HG02973 (cell line): ENCODE data around the gene ZNF568.
A peak's percentile ranks its signal among the peaks of the same experiment; 100 is the strongest.

Experiments used
- ATAC-seq: cut with Tn5 transposase; IDR thresholded peaks from one replicate; pipeline ENCODE4 v1.9.1; 2021; ENCODE audit warnings: moderate library complexity; ENCODE audit not compliant: unreplicated experiment

The ZNF568 gene

DNA sequence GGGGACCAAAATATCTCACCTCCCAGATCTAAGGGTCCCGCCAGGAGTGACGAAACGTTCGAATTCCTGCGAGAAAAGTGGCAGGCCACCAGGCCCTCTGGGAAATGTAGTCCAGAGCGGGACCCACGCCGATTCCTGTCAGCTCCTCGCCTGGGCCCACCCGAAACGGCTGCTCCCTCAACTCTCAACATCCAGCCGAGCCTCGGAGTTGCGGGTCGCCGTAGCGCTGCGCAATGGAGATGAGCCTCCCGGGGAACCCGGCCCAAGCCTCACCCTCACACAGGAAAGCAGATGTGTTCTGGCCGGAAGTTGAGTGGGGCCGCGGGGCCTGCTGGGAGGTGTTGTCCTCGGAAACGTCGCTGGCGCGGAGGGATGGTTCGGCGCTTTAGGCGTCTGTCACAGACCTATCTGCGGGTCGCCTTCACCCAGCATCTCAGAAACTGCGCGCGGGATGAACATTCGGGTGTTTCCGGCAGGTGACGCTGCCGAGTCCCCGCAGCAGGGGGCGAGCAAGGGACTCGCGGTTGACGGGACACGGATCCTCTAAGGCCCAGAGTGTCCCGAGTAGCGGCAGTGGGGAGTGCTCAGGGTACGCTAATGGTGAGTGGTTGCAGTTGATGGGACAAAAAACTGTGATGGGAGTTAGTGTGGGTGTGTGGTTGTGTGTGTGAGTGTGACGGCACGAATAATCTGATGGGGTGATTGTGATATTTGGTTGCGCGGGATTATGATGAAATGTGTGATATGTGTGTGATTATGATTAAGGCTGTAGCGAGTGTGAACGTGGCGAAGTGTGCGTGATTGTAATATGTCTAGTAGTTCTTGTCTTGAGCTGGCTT, at the start of gene ZNF568, which contains the start of gene ZNF829:
Gene ZNF568 (plus strand): TSS at position 341 of the 839 bp plus-strand sequence. CDS start 6,439 bp downstream, outside the sequence.
Gene ZNF829 (minus strand): TSS at position 300 of the 839 bp plus-strand sequence. CDS start 1,124 bp downstream, outside the sequence.
- ATAC-seq: peak; percentile 89

DNA sequence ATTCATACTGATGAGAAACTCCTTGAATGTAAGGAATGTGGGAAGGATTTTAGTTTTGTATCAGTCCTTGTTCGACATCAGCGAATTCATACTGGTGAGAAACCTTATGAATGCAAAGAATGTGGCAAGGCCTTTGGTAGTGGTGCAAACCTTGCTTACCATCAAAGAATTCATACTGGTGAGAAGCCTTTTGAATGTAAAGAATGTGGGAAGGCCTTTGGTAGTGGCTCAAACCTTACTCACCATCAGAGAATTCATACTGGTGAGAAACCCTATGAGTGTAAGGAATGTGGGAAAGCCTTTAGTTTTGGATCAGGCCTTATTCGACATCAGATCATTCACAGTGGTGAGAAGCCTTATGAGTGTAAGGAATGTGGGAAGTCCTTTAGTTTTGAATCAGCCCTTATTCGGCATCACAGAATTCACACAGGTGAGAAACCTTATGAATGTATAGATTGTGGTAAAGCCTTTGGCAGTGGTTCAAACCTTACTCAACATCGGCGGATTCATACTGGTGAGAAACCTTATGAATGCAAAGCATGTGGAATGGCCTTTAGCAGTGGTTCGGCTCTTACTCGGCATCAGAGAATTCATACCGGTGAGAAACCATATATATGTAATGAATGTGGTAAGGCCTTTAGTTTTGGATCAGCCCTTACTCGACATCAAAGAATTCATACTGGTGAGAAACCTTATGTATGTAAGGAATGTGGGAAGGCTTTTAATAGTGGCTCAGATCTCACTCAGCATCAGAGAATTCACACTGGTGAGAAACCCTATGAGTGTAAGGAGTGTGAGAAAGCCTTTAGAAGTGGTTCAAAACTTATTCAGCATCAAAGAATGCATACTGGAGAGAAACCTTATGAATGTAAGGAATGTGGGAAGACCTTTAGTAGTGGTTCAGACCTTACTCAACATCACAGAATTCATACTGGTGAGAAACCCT, 38.9 kb upstream of the ZNF568 start:
- no peak for ATAC-seq

GRCh38 chr19:36891768-36892357, 24.3 kb upstream of the ZNF568 start:
- no peak for ATAC-seq

GRCh38 chr19:36894849-36895383, 21.2 kb upstream of the ZNF568 start:
- ATAC-seq: no peak

DNA sequence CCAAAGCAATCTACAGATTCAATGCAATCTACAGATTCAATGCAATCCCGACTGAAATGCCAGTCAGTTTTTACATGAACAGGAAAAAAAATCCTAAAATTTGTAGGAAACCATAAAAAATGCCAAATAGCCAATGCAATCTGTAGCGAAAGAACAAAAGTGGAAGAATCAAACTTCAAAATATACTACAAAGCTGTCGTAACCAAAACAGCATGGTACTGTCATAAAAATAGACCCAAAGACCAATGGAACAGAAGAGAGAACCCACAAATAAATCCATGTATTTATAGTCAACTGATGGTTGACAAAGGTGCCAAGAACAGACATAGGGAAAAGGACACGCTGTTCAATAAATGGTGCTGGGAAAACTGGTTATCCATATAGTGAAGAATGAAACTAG, 17.7 kb upstream of the ZNF568 start:
- ATAC-seq: no peak

GRCh38 chr19:36916991-36917390, 859 bp downstream of the ZNF568 start:
- no peak for ATAC-seq

- ATAC-seq: no peak
These were observed 2.0 kb downstream of the ZNF568 start for GRCh38 chr19:36918090-36918489.

DNA sequence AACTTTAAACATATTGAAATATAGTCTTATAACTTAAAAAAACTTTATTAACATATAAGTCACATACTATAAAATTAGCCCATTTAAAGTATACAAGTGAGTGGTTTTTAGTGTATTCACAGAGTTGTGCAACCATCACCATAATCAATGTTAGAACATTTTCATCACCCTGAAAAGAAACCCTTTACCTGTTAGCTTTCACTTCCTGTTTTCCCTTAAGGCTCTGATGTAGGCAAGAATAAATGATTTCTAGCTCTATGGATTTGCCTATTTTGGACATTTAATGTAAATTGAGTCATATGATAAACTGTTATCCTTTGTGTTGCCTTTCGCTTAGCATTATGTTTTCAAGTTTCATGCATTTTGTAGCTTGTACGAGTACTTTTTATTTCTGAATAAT, 15.6 kb downstream of the ZNF568 start:
- ATAC-seq: no peak

DNA sequence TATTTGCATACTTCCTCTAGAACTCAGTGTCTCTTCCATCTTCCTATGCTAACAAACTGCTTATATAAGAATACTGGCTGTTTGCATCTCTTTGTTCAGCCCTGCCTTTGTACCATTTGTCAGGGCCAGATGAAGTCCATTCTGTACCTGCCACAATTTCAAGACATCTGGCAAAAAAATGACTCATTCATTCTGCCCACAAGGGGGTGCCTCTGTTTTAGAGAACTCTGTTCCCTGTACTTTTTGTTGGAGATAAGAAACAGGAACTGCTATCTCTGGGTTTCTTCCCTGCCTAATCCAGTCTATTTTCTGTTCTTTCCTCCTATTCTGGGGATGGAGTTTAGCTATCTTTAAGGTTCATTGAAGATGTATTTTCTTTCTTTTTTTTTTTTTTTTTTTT, 23.0 kb downstream of the ZNF568 start:
- no peak for ATAC-seq

- no peak for ATAC-seq
These were observed 34.4 kb downstream of the ZNF568 start for GRCh38 chr19:36950335-36951119.

DNA sequence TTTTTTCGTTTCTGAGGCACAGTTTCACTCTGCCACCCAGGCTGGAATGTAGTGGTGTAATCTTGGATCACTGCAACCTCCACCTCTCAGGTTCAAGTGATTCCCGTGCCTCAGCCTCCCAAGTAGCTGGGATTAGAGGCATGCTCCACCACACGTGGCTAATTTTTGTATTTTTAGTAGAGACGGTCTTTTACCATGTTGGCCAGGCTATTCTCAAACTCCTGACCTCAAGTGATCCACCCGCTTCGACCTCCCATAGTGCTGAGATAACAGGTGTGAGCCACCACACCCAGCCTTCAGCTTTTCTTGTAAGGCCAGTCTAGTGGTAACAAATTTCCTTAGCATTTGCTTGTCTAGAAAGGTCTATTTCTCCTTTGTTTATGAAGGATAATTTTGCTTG, 46.2 kb downstream of the ZNF568 start:
- ATAC-seq: no peak

- ATAC-seq: no peak
These were observed 47.1 kb downstream of the ZNF568 start for GRCh38 chr19:36963280-36963679.

DNA sequence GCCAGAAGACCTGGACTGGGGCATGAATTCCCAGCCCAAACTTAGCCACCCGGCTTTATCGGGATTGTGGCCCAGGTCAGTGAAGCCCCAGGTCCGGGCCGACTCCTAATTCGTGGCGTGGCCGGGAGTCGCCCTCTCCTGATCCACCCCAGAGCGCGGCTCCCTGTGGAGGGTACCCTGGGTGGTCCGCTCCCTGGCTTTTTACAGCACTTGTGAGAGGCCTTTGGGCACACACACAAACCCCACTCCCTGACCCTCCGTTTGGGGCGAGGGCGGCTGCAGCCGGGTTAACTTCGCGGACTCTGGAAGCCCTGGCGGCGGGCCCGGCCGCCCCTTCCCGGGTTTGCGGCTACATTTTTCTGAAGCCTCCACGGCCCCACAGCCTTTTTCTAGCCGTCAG, 56.4 kb downstream of the ZNF568 start:
- ATAC-seq: no peak

DNA sequence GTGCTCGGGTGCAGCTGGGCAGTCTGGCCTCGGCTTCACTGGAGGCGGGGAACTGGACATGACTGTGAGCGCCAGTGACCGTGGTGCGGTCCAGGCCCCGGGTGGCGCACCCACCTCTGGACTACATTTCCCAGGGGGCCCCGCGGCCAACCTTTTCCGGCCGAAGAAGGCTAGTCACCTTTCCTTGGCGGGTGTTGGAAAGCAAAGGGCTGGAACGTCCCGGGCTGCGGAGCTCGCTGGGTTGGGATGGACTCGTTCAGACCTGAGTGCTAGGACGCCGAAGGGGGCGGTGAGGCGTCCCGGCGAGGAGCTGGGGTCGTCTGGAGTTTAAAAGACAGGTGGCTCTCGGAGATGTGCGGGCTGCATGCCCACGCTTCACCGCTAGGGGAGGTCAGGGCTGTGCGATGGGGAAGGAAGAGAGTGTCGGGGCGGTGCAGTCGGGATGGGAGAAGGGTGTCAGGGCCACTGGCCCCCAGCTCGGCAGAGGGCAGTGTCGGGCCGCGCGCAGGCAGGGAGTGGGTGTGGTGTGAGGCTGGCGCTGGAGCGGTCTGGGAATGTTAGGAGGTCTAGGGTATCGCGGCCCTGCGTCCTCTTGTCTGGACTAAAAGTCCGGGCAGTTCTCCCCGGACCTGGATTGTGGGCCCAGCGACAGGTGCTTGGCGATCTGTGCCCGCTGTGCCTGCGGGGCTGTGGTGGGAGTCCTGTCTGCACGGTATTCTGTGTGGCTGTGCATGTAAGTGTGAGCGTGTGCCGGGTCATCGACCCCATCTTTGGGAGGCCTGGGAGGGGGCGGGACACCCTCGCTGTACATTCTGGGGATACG, 57.1 kb downstream of the ZNF568 start:
- no peak for ATAC-seq

DNA sequence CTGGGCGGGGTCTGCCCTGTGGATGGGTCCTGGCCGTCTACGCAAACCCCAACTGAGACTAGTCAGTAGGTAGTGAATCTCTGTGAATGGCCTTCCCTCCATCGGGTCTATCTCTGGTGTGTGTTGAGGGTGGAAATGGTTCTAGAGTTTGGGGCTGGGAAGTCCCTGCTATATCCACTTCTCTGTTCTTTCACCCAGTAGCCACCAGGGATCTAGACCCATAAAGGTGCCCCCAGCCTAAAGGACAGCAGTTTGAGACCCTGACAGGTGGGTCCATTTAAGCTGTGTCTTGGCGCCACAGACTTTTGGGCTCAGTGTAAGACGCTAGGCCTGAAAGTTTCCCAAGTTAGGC, 57.7 kb downstream of the ZNF568 start:
- no peak for ATAC-seq

DNA sequence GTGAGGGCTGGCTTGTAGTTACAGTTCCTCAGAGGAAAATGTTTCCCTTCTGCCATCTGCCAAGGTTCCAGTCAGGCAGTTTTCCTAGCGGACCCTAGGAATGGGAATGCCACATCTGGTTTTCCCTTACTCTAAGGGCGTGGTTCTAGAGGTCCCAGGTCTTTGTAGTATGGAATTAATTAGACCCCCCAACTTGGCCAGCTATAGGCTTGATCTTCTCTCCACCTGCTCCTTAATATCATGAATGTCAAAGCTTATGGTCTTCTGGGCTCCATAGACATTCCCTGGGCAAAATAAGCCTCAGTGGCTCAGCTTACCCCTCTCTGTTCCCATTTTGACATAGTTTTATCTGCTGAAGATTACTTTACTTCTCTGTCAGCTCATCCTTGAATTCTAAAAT, 70.0 kb downstream of the ZNF568 start:
- no peak for ATAC-seq

DNA sequence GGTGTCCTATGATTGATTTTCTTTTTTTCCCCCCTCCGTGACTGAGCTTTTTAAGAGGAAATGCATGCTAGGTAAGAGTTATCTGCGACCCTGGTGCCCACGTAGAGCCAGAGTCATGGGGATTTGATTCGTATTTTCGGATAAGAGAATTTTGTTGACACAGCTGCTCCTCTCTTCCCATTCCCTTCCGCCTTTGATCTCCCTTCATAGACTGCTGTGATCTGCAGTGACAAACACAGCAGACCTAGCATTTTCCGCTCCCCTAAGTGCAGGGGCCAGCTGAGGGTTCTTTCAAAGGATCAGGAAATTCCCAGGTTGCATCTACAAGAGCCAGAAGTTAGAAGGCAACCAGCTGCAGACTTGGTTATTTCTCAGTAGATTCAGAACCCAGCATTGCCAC, 70.5 kb downstream of the ZNF568 start:
- no peak for ATAC-seq

DNA sequence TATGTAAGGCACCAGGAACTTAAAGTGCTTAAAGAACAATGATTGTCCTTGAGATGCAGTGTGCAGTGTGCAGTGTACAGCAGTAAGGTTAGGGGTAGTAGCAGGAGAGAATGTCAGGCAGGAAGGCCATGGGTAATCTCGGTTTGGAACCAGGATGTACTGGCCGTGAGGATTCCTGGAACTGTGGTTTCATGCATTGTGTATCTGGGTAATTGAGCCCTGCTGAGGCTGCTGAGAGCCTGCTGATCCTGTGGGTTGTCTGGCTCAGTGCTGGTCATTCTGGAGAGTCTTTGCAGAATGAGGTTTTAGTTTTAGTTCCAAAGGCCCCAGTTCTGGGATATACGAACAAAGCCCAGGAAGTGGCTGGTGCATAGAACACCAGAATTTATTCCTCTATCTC, 71.0 kb downstream of the ZNF568 start:
- ATAC-seq: no peak

DNA sequence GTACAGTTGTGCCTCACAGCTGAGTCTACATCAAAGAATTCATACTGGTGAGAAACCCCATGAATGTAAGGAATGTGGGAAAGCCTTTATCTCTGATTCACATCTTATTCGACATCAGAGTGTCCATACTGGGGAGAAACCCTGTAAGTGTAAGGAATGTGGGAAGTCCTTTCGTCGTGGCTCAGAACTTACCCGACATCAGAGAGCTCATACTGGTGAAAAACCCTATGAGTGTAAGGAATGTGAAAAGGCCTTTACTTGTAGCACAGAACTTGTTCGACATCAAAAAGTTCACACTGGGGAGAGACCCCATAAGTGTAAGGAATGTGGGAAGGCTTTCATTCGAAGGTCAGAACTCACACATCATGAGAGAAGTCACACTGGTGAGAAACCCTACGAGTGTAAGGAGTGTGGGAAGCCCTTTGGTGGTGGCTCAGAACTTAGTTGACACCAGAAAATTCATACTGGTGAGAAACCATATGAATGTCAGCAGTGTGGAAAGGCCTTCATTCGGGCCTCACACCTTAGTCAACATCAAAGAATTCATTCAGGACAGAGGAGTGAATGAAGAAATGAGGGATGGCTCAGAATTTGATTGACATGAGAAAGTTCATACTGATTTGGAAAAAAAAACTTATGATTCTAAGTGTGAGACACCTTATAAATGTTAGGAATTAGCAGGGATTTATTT, 81.2 kb downstream of the ZNF568 start:
- ATAC-seq: no peak
